WTC11 (cell line): ENCODE results near the gene HYI. TPM values are rescaled to one million over a fixed set of nuclear protein-coding genes. Genes with fewer than 3 reads are reported as not detected.

ENCODE experiments used
- ATAC-seq: fragments of 200-7000 bp; cut with Tn5 transposase; 2 replicates; pipeline ENCODE4 v1.10.0; 2021; ENCODE audit warnings: mild to moderate bottlenecking, moderate library complexity
- CTCF ChIA-PET: fragments of 300-600 bp; sonication (Branson Sonifier 250); formaldehyde crosslinking; loops from one replicate; lab custom pipeline; 2021; ENCODE audit warnings: antibody characterized with exemption; lab: Charles Lee
- POLR2A ChIA-PET: fragments of 350-600 bp; sonication (Branson Sonifier 250); formaldehyde crosslinking; loops from one replicate; lab custom pipeline; 2021; ENCODE audit warnings: antibody characterized with exemption; lab: Charles Lee
- DNase-seq: peaks from one replicate; pipeline ENCODE4 v3.0.0; 2021; ENCODE audit warnings: low spot score
- H3K27ac Mint-ChIP-seq: 2 replicates; pipeline ENCODE4 v1.8.0; 2021; ENCODE audit warnings: mixed read lengths
- H3K27me3 Mint-ChIP-seq: 2 replicates; pipeline ENCODE4 v1.8.0; 2021; ENCODE audit warnings: low read depth, mild to moderate bottlenecking, moderate library complexity, mixed read lengths
- H3K36me3 Mint-ChIP-seq: 2 replicates; pipeline ENCODE4 v1.8.0; 2021; ENCODE audit warnings: mixed read lengths
- H3K4me1 Mint-ChIP-seq: 2 replicates; pipeline ENCODE4 v1.8.0; 2022; ENCODE audit warnings: mixed read lengths
- H3K4me3 Mint-ChIP-seq: 2 replicates; pipeline ENCODE4 v1.8.0; 2021; ENCODE audit warnings: mild to moderate bottlenecking, moderate library complexity, mixed read lengths
- H3K9me3 Mint-ChIP-seq: 2 replicates; pipeline ENCODE4 v1.8.0; 2021; ENCODE audit warnings: mixed read lengths
- ATF2 ChIP-seq: sonication (generic); formaldehyde crosslinking; IDR thresholded peaks from 2 replicates; pipeline ENCODE4 v1.8.1; 2022; ENCODE audit warnings: low read depth, missing genetic modification reagents, borderline replicate concordance
- ATF3 ChIP-seq: sonication (generic); formaldehyde crosslinking; conservative IDR thresholded peaks from 2 replicates; pipeline ENCODE4 v1.8.1; 2022; ENCODE audit warnings: mild to moderate bottlenecking, missing genetic modification reagents
- CREM ChIP-seq: sonication (generic); formaldehyde crosslinking; IDR thresholded peaks from 2 replicates; pipeline ENCODE4 v1.8.1; 2022; ENCODE audit warnings: mild to moderate bottlenecking, missing genetic modification reagents, moderate library complexity
- E2F4 ChIP-seq: sonication (generic); formaldehyde crosslinking; IDR thresholded peaks from 2 replicates; pipeline ENCODE4 v1.8.1; 2022; ENCODE audit warnings: low read depth, mild to moderate bottlenecking, moderate library complexity, missing genetic modification reagents, borderline replicate concordance
- FOXJ3 ChIP-seq: sonication (generic); formaldehyde crosslinking; IDR thresholded peaks from 2 replicates; pipeline ENCODE4 v1.9.0; 2021; ENCODE audit warnings: missing genetic modification reagents, mild to moderate bottlenecking, borderline replicate concordance
- HMGA2 ChIP-seq: fragments of 250-450 bp; sonication (Bioruptor Pico); IDR thresholded peaks from 2 replicates; pipeline ENCODE4 v1.4.0; 2021; ENCODE audit warnings: mild to moderate bottlenecking, moderate library complexity
- MXD4 ChIP-seq: fragments of 250-450 bp; sonication (Bioruptor Pico); IDR thresholded peaks from 2 replicates; pipeline ENCODE4 v1.8.0; 2021; ENCODE audit warnings: mild to moderate bottlenecking, moderate library complexity, borderline replicate concordance
- RORB ChIP-seq: fragments of 250-450 bp; sonication (Bioruptor Pico); IDR thresholded peaks from 2 replicates; pipeline ENCODE4 v1.9.0; 2021; ENCODE audit warnings: mild to moderate bottlenecking
- SMAD4 ChIP-seq: sonication (generic); formaldehyde crosslinking; IDR thresholded peaks from 2 replicates; pipeline ENCODE4 v1.8.0; 2022; ENCODE audit warnings: mild to moderate bottlenecking, missing genetic modification reagents
- TEAD4 ChIP-seq: sonication (generic); formaldehyde crosslinking; IDR thresholded peaks from 2 replicates; pipeline ENCODE4 v1.8.0; 2022; ENCODE audit warnings: mild to moderate bottlenecking, missing genetic modification reagents
- ZNF671 ChIP-seq: fragments of 250-450 bp; sonication (Bioruptor Pico); IDR thresholded peaks from 2 replicates; pipeline ENCODE4 v1.8.0; 2021; ENCODE audit warnings: mild to moderate bottlenecking
- total RNA-seq: library from RNA; stranded (reverse); gene quantifications from 3 replicates; pipeline ENCODE4 v1.2.3, GENCODE V29; 2021
- TF ChIP-seq, protein P1 (sequence below): sonication (generic); formaldehyde crosslinking; IDR thresholded peaks from 2 replicates; pipeline ENCODE4 v1.8.1; 2022; ENCODE audit warnings: mild to moderate bottlenecking, moderate library complexity, missing genetic modification reagents
- TF ChIP-seq, protein P2 (sequence below): sonication (generic); formaldehyde crosslinking; IDR thresholded peaks from 2 replicates; pipeline ENCODE4 v1.8.1; 2023; ENCODE audit warnings: mild to moderate bottlenecking, missing genetic modification reagents, moderate library complexity
- TF ChIP-seq, protein P3 (sequence below): fragments of 250-450 bp; sonication (Bioruptor Pico); IDR thresholded peaks from 2 replicates; pipeline ENCODE4 v1.9.0; 2021; ENCODE audit warnings: mild to moderate bottlenecking, borderline replicate concordance
- TF ChIP-seq, protein P4 (sequence below): fragments of 200-600 bp; IDR thresholded peaks from 2 replicates; pipeline ENCODE4 v1.8.0; 2022; ENCODE audit warnings: antibody characterized with exemption
- TF ChIP-seq, protein P5 (sequence below): sonication (generic); formaldehyde crosslinking; IDR thresholded peaks from 2 replicates; pipeline ENCODE4 v1.8.1; 2022; ENCODE audit warnings: missing genetic modification reagents, borderline replicate concordance

The HYI gene
- total RNA-seq, 1 experiment from 2014 or later: 23.2 TPM

DNA sequence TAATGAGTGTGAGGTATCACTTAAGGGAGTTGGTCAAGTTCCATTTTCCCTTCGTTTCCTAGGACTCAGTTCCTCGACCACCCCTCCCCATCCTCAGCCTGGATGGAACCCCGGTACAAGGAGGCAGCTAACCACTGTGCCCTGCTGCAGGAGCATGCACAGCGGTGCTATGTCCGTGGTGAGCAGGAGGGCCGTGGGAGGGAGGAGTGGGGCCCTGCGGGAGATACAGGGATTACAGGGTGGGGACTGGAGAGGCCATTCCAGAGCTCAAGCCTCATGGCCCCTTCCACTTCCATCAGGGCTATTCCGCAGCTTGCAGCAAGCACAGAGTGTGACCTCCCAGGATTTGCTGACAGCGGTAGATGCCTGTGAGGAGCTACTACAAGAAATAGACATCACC, 25.8 kb downstream of the HYI start:
- CTCF ChIA-PET: interaction anchor here (1.9 kb wide), 1 partner anchor 14 kb away, joined by 7 read pairs; no protein-coding TSS in a partner anchor
- Mint-ChIP-seq H3K27ac (no peak overlapping the region), H3K27me3 (no peaks in the 10 kb centered on the region)

GRCh38 chr1:43427524-43427923, 26.2 kb downstream of the HYI start:
- TF ChIP-seq CREM (no peak), FOXJ3 (CRISPR knock-in tag) (no peak), HMGA2 (CRISPR knock-in tag) (no peak), TEAD4 (CRISPR knock-in tag) (no peak), MXD4 (CRISPR knock-in tag) (no peak), SMAD4 (no peak), ATF2 (CRISPR knock-in tag) (no peak), ZNF671 (CRISPR knock-in tag) (no peak), RORB (CRISPR knock-in tag) (no peak), ATF3 (CRISPR knock-in tag) (no peak), E2F4 (CRISPR knock-in tag) (no peak)
- TF ChIP-seq, protein P1, sequence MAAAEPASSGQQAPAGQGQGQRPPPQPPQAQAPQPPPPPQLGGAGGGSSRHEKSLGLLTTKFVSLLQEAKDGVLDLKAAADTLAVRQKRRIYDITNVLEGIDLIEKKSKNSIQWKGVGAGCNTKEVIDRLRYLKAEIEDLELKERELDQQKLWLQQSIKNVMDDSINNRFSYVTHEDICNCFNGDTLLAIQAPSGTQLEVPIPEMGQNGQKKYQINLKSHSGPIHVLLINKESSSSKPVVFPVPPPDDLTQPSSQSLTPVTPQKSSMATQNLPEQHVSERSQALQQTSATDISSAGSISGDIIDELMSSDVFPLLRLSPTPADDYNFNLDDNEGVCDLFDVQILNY (CRISPR knock-in tag): no peak
- TF ChIP-seq, protein P2, sequence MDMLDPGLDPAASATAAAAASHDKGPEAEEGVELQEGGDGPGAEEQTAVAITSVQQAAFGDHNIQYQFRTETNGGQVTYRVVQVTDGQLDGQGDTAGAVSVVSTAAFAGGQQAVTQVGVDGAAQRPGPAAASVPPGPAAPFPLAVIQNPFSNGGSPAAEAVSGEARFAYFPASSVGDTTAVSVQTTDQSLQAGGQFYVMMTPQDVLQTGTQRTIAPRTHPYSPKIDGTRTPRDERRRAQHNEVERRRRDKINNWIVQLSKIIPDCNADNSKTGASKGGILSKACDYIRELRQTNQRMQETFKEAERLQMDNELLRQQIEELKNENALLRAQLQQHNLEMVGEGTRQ (CRISPR knock-in tag): no peak
- TF ChIP-seq, protein P3, sequence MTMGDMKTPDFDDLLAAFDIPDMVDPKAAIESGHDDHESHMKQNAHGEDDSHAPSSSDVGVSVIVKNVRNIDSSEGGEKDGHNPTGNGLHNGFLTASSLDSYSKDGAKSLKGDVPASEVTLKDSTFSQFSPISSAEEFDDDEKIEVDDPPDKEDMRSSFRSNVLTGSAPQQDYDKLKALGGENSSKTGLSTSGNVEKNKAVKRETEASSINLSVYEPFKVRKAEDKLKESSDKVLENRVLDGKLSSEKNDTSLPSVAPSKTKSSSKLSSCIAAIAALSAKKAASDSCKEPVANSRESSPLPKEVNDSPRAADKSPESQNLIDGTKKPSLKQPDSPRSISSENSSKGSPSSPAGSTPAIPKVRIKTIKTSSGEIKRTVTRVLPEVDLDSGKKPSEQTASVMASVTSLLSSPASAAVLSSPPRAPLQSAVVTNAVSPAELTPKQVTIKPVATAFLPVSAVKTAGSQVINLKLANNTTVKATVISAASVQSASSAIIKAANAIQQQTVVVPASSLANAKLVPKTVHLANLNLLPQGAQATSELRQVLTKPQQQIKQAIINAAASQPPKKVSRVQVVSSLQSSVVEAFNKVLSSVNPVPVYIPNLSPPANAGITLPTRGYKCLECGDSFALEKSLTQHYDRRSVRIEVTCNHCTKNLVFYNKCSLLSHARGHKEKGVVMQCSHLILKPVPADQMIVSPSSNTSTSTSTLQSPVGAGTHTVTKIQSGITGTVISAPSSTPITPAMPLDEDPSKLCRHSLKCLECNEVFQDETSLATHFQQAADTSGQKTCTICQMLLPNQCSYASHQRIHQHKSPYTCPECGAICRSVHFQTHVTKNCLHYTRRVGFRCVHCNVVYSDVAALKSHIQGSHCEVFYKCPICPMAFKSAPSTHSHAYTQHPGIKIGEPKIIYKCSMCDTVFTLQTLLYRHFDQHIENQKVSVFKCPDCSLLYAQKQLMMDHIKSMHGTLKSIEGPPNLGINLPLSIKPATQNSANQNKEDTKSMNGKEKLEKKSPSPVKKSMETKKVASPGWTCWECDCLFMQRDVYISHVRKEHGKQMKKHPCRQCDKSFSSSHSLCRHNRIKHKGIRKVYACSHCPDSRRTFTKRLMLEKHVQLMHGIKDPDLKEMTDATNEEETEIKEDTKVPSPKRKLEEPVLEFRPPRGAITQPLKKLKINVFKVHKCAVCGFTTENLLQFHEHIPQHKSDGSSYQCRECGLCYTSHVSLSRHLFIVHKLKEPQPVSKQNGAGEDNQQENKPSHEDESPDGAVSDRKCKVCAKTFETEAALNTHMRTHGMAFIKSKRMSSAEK (CRISPR knock-in tag): no peak
- peaks cover 32% of the 10 kb centered on the region for H3K36me3 Mint-ChIP-seq
- no peak overlapping the region for H3K4me3 Mint-ChIP-seq
- no peak overlapping the region for H3K27ac Mint-ChIP-seq
- DNase-seq: no peak
- ATAC-seq: no peak
- H3K4me1 Mint-ChIP-seq: peaks cover 3% of the 10 kb centered on the region; the same call in 1 of the 2 replicates
- no peaks in the 10 kb centered on the region for H3K9me3 Mint-ChIP-seq
- POLR2A ChIA-PET: no interaction called here
- CTCF ChIA-PET: no interaction called here
- no peaks in the 10 kb centered on the region for H3K27me3 Mint-ChIP-seq

More for the DNA sequence above, 25.8 kb downstream of the HYI start:
- Mint-ChIP-seq H3K4me1 (no peaks in the 10 kb centered on the region), H3K4me3 (no peak overlapping the region), H3K36me3 (peaks cover 33% of the 10 kb centered on the region), H3K9me3 (no peaks in the 10 kb centered on the region)
- DNase-seq (no peak), ATAC-seq (no peak)
- TF ChIP-seq, protein P4, sequence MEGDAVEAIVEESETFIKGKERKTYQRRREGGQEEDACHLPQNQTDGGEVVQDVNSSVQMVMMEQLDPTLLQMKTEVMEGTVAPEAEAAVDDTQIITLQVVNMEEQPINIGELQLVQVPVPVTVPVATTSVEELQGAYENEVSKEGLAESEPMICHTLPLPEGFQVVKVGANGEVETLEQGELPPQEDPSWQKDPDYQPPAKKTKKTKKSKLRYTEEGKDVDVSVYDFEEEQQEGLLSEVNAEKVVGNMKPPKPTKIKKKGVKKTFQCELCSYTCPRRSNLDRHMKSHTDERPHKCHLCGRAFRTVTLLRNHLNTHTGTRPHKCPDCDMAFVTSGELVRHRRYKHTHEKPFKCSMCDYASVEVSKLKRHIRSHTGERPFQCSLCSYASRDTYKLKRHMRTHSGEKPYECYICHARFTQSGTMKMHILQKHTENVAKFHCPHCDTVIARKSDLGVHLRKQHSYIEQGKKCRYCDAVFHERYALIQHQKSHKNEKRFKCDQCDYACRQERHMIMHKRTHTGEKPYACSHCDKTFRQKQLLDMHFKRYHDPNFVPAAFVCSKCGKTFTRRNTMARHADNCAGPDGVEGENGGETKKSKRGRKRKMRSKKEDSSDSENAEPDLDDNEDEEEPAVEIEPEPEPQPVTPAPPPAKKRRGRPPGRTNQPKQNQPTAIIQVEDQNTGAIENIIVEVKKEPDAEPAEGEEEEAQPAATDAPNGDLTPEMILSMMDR: no peak
- TF ChIP-seq, protein P5, sequence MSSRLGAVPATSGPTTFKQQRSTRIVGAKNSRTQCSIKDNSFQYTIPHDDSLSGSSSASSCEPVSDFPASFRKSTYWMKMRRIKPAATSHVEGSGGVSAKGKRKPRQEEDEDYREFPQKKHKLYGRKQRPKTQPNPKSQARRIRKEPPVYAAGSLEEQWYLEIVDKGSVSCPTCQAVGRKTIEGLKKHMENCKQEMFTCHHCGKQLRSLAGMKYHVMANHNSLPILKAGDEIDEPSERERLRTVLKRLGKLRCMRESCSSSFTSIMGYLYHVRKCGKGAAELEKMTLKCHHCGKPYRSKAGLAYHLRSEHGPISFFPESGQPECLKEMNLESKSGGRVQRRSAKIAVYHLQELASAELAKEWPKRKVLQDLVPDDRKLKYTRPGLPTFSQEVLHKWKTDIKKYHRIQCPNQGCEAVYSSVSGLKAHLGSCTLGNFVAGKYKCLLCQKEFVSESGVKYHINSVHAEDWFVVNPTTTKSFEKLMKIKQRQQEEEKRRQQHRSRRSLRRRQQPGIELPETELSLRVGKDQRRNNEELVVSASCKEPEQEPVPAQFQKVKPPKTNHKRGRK (CRISPR knock-in tag): no peak
- POLR2A ChIA-PET: no interaction called here
